ENCODE results near the gene CREB5. TPM values are rescaled to one million over a fixed set of nuclear protein-coding genes. Genes with fewer than 3 reads are reported as not detected.

The CREB5 gene
- total and polyA plus RNA-seq, 2 experiments from 2014 or later: 2.4 to 4.4 TPM

DNA sequence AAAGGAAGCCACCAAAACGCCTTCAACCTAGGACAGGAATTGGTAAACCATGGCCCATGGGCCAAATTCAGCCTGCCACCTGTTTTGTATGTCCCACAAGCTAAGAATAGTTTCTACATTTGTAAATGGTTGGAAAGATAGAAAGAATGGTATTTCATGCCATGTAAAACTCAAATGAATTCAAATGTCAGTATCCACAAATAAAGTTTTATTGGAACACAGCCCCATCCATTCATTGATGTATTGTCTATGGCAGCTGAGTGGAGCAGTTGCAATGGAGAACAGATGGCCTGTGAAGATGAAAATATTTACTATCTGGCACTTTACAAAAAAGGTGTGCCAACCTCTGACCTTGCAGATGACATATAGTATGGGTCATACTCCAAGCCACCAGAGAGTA is 236.9 kb downstream of the CREB5 start:
- H4K20me1 ChIP-seq (replicated peaks; ENCODE audit: insufficient read depth): no peaks in the 10 kb centered on the region
- Mint-ChIP-seq H3K9me3 (no peaks in the 10 kb centered on the region), H3K27me3 (ENCODE audit: insufficient read depth, low read depth, poor library complexity) (peaks cover 1% of the 10 kb centered on the region), H3K27ac (no peak overlapping the region), H3K4me3 (no peak overlapping the region), H3K4me1 (no peaks in the 10 kb centered on the region; the same call in none of the 3 replicates), H3K36me3 (ENCODE audit: low read depth) (no peaks in the 10 kb centered on the region)
- H3K27me3 ChIP-seq (ENCODE audit: insufficient read depth): no peaks in the 10 kb centered on the region
- H3K4me1 ChIP-seq (ENCODE audit: insufficient read depth): peaks cover 2% of the 10 kb centered on the region; the same call in 1 of the 2 replicates
- H2AFZ ChIP-seq: no peak overlapping the region
- H3K9me2 ChIP-seq (ENCODE audit: insufficient read depth): 0 out of 2 replicates have a peak, but pooled peaks cover 3% of the 10 kb centered on the region
- H3K36me3 ChIP-seq (ENCODE audit: insufficient read depth): no peaks in the 10 kb centered on the region
- H3F3A ChIP-seq (replicated peaks; ENCODE audit: low read depth): no peaks in the 10 kb centered on the region
- no peaks in the 10 kb centered on the region for H3K79me2 ChIP-seq (replicated peaks; ENCODE audit: insufficient read depth)
- DNase-seq (ENCODE audit: low spot score) (no peak), ATAC-seq (no peak)
- no peak overlapping the region for H3K4me2 ChIP-seq
- no peak overlapping the region for H3K4me3 ChIP-seq
- no peak for TF ChIP-seq ZNF114 (CRISPR knock-in tag; IDR thresholded peaks at IDR 0.05)
- TF ChIP-seq ZNF331 (CRISPR knock-in tag; IDR thresholded peaks at IDR 0.05; ENCODE audit: low read depth): no peak
- TF ChIP-seq NANOG (IDR thresholded peaks at IDR 0.05; ENCODE audit: borderline replicate concordance): no peak
- no peak for TF ChIP-seq CTCF (conservative IDR thresholded peaks at IDR 0.05; ENCODE audit: low read depth in 2 of 2)
- no peak for TF ChIP-seq JUNB (IDR thresholded peaks at IDR 0.05; ENCODE audit: unreplicated experiment)
- TF ChIP-seq POLR2AphosphoS5 (IDR thresholded peaks at IDR 0.05; ENCODE audit: low read depth): no peak
- TF ChIP-seq EZH2 (IDR thresholded peaks at IDR 0.05; ENCODE audit: low read depth, unreplicated experiment): no peak
- TF ChIP-seq ETS1 (IDR thresholded peaks at IDR 0.05): no peak
- TF ChIP-seq EZH2phosphoT487 (IDR thresholded peaks at IDR 0.05; ENCODE audit: unreplicated experiment): no peak
- TF ChIP-seq CREB1 (CRISPR knock-in tag; IDR thresholded peaks at IDR 0.05; ENCODE audit: low read depth): no peak
- TF ChIP-seq, protein P1, sequence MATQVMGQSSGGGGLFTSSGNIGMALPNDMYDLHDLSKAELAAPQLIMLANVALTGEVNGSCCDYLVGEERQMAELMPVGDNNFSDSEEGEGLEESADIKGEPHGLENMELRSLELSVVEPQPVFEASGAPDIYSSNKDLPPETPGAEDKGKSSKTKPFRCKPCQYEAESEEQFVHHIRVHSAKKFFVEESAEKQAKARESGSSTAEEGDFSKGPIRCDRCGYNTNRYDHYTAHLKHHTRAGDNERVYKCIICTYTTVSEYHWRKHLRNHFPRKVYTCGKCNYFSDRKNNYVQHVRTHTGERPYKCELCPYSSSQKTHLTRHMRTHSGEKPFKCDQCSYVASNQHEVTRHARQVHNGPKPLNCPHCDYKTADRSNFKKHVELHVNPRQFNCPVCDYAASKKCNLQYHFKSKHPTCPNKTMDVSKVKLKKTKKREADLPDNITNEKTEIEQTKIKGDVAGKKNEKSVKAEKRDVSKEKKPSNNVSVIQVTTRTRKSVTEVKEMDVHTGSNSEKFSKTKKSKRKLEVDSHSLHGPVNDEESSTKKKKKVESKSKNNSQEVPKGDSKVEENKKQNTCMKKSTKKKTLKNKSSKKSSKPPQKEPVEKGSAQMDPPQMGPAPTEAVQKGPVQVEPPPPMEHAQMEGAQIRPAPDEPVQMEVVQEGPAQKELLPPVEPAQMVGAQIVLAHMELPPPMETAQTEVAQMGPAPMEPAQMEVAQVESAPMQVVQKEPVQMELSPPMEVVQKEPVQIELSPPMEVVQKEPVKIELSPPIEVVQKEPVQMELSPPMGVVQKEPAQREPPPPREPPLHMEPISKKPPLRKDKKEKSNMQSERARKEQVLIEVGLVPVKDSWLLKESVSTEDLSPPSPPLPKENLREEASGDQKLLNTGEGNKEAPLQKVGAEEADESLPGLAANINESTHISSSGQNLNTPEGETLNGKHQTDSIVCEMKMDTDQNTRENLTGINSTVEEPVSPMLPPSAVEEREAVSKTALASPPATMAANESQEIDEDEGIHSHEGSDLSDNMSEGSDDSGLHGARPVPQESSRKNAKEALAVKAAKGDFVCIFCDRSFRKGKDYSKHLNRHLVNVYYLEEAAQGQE (IDR thresholded peaks at IDR 0.05; ENCODE audit: unreplicated experiment): no peak
- no peak for TF ChIP-seq STAT1 (IDR thresholded peaks at IDR 0.05; ENCODE audit: unreplicated experiment)
- no peak for TF ChIP-seq ZNF462 (CRISPR knock-in tag; IDR thresholded peaks at IDR 0.05)
- H3K27ac ChIP-seq (ENCODE audit: low read depth): no peak overlapping the region
